ENCODE results near the gene HAT1. TPM values are rescaled to one million over a fixed set of nuclear protein-coding genes. Genes with fewer than 3 reads are reported as not detected.
"Not testable (repeated sequence)": the region's sequence is repeated elsewhere in the genome, so short reads cannot be mapped to it uniquely, and the experiment has no call there.

HAT1 gene
- total RNA-seq, 1 donor from 2014 or later, result 68.2 TPM

DNA sequence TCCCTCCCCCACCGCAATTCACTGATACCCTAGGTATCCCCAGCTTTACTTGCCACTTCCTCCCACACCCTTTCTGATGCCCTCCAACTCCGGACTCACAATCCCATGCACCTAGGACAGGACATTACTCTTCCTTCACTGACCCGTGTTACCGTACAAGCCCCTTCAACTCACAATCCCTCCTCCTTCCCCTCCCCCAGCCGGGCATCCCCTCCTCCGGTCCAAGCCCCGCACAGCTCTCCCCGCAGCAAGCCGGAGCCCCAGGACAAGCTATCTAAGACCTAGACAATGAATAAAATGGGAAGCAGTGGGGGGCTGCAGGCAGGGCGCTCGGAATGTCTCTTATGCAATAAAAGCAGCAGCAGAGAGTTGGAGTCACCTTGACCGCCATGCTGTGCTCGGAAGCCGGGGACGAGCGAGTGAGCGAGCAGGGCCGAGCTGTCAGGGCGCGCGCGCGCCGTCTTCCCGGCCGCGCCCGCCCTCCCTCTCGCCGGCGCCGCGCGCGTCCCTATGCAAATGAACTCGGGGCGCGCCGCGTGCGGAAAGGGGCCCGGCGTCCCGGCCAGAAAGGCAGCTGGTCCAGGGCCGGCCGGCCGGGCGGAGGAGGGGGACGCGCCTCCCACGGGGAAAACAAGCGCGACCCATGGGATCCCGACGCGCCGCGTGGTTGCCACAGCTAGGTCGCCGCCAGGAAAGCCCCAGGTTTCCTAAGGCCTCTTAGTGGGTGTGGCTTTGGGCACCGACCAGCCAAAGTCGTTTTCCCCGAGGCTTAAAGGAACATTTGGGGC, 28.2 kb upstream of the HAT1 start, which contains the start of gene SLC25A12:
Gene SLC25A12 (minus strand): TSS at position 421 of the 788 bp plus-strand sequence. CDS start 30 bp downstream, at position 391.
- peak within 1 kb of the TSS; percentile 90 for H3K27ac Mint-ChIP-seq
- peak within 1 kb of the TSS; percentile 98 for H3K4me3 Mint-ChIP-seq
- peaks cover 27% of the 10 kb centered on the region for H3K36me3 Mint-ChIP-seq (ENCODE audit: low read depth)
- DNase-seq (ENCODE audit: low spot score), result peak; percentile 71
- peaks cover under 1% of the 10 kb centered on the region for H3K9me3 Mint-ChIP-seq
- intact Hi-C loops (cut with micrococcal nuclease), result loop anchor here (1.0 to 10.0 kb wide), 8 partner anchors 16 to 661 kb away; partner anchors contain the start of genes DYNC1I2, HAT1, METAP1D and PDK1
- peaks cover 57% of the 10 kb centered on the region for H3K4me1 Mint-ChIP-seq (ENCODE audit: low read depth)
- peaks cover 7% of the 10 kb centered on the region for H3K27me3 Mint-ChIP-seq (ENCODE audit: insufficient read depth)

DNA sequence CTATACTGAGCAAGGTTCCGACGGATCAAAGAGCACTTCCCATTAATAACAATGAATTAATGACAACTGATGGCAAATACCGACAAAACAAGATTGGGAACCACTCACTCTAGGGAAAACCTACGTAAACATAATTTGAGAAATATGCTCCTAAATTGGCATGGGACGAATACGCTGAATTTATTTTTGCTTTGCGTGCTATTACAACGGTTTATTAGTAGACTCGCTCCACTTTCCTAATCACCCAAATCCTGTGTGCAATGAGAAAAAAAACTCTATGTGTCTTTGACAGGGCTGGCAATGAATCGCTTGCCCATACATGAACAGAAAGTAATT, 27.7 kb upstream of the HAT1 start:
- intact Hi-C loops (cut with micrococcal nuclease), result loop anchor here (1.0 to 10.0 kb wide), 7 partner anchors 16 to 660 kb away; partner anchors contain the start of genes HAT1, METAP1D and PDK1
- peaks cover 7% of the 10 kb centered on the region for H3K27me3 Mint-ChIP-seq (ENCODE audit: insufficient read depth)
- H3K36me3 Mint-ChIP-seq (ENCODE audit: low read depth), result peaks cover 22% of the 10 kb centered on the region
- peaks cover 3% of the 10 kb centered on the region for H3K9me3 Mint-ChIP-seq
- H3K4me1 Mint-ChIP-seq (ENCODE audit: low read depth), result peaks cover 51% of the 10 kb centered on the region
- H3K4me3 Mint-ChIP-seq, result peak overlapping the region; percentile 98
- DNase-seq (ENCODE audit: low spot score), result no peak
- peak overlapping the region; percentile 79 for H3K27ac Mint-ChIP-seq

DNA sequence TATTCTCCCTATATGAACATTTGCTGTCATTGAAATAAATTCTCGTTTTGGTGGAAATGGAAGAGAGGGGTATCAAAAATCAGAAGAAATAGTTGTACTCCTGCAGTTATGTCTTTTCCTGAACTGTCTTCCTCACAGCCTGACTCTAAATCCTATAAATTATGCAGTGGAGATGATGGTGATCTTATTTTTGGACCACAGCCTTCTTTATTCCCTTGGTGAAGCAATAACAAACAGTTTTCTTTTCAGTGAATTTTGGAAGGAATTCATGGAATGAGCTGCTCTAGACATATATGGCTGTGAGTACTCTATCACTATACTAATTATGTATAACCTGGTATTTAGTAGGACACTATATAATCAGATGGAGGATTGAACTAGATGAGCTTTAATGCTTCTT, 26.5 kb upstream of the HAT1 start:
- Mint-ChIP-seq H3K36me3 (ENCODE audit: low read depth) (peaks cover 15% of the 10 kb centered on the region), H3K4me3 (no peak overlapping the region), H3K4me1 (ENCODE audit: low read depth) (peaks cover 39% of the 10 kb centered on the region), H3K9me3 (peaks cover 3% of the 10 kb centered on the region), H3K27ac (no peak overlapping the region), H3K27me3 (ENCODE audit: insufficient read depth) (peaks cover 7% of the 10 kb centered on the region)
- DNase-seq (ENCODE audit: low spot score), result no peak
- intact Hi-C loops (cut with micrococcal nuclease), result loop anchor here (2.0 to 10.0 kb wide), 2 partner anchors 15 to 659 kb away; partner anchors contain the start of gene PDK1

DNA sequence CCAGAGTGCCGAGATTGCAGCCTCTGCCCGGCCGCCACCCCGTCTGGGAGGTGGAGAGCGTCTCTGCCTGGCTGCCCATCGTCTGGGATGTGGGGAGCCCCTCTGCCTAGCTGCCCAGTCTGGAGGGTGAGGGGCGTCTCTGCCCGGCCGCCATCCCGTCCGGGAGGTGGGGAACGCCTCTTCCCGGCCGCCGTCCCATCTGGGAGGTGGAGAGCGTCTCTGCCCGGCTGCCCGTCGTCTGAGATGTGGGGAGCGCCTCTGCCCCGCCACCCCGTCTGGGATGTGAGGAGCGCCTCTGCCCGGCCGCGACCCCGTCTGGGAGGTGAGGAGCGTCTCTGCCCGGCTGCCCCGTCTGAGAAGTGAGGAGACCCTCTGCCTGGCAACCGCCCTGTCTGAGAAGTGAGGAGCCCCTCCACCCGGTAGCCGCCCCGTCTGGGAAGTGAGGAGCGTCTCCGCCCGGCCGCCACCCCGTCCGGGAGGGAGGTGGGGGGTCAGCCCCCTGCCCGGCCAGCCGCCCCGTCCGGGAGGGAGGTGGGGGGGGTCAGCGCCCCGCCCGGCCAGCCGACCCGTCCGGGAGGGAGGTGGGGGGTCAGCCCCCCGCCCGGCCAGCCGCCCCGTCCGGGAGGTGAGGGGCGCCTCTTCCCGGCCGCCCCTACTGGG, 22.5 kb upstream of the HAT1 start:
- peaks cover 13% of the 10 kb centered on the region for H3K4me1 Mint-ChIP-seq (ENCODE audit: low read depth)
- not testable (repeated sequence) for H3K36me3 Mint-ChIP-seq (ENCODE audit: low read depth); DNase-seq (ENCODE audit: low spot score); H3K9me3 Mint-ChIP-seq; H3K27ac Mint-ChIP-seq; H3K4me3 Mint-ChIP-seq
- intact Hi-C loops (cut with micrococcal nuclease), result loop anchor here (10.0 kb wide), 1 partner anchor 655 kb away; the partner anchor contains the start of gene PDK1
- peaks cover 26% of the 10 kb centered on the region for H3K27me3 Mint-ChIP-seq (ENCODE audit: insufficient read depth)

DNA sequence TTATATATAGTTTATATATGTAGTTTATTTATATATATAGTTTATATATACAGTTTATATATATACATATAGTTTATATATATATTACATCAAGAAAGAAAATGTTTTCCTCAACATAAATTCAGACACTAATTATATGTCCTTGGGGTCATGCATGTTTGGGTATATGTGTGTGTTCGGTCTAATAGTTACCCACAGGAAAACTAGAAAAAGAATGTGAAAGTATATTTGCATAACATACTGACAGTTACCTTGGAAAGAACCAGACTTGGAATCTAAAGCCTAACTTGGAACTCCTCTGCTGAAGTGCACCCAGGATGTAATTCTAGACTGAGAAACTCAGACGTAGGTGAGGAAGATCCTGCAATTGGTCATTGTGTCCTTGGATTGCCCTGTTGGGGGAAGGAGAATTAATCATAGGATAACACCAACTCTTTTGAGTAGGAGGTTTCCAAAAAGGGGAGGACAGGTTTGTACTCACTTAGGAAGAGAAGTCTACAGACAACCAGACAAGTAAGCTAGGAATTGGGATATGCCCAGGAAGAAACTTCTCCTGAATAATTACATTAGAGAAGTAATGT, 19.3 kb upstream of the HAT1 start:
- Mint-ChIP-seq H3K27me3 (ENCODE audit: insufficient read depth) (peaks cover 21% of the 10 kb centered on the region), H3K4me1 (ENCODE audit: low read depth) (peaks cover 5% of the 10 kb centered on the region), H3K9me3 (peaks cover 3% of the 10 kb centered on the region), H3K4me3 (no peak overlapping the region), H3K27ac (no peak overlapping the region), H3K36me3 (ENCODE audit: low read depth) (no peaks in the 10 kb centered on the region)
- intact Hi-C loops (cut with micrococcal nuclease), result no loop called here
- no peak for DNase-seq (ENCODE audit: low spot score)

DNA sequence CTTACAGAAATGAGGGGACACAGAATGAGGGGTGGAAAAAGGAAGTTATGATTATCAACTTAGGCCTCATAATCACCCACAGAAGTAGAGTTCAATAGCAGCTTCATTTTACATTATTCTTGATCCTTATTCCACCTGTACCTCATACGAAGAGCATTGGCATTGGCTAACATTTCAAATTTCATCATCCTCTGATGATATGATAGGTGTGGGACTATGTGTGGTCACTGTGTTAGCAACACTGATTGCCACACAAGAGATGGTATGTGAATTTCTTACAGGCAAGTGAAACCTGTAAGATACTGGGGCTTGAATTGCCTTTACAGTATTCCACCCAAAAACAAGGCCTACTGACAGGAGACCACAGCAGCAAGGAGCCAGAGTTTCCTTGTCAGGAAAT, 14.0 kb upstream of the HAT1 start:
- Mint-ChIP-seq H3K4me1 (ENCODE audit: low read depth) (no peaks in the 10 kb centered on the region), H3K9me3 (no peaks in the 10 kb centered on the region), H3K4me3 (no peak overlapping the region), H3K36me3 (ENCODE audit: low read depth) (no peaks in the 10 kb centered on the region), H3K27me3 (ENCODE audit: insufficient read depth) (peaks cover 23% of the 10 kb centered on the region), H3K27ac (no peak overlapping the region)
- DNase-seq (ENCODE audit: low spot score), result no peak
- intact Hi-C loops (cut with micrococcal nuclease), result no loop called here

DNA sequence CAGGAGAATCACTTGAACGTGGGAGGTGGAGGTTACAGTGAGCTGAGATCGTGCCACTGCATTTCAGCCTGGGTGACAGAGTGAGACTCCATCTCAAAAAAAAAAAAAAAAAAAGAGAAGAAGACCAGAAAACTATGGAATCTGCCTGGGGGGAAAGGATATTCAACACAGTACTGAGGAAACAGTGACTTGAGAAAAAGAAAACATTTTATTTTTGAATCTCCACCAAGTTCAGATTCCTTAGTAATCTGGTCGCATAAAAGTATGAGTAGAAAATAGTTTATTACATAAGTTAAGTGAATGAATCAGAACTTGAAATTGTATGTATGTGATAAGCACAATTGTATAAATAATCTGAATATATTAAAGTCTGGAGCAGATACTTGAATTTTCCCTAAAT, 13.0 kb upstream of the HAT1 start:
- H3K27me3 Mint-ChIP-seq (ENCODE audit: insufficient read depth), result peaks cover 12% of the 10 kb centered on the region
- H3K4me1 Mint-ChIP-seq (ENCODE audit: low read depth), result no peaks in the 10 kb centered on the region
- H3K9me3 Mint-ChIP-seq, result no peaks in the 10 kb centered on the region
- H3K36me3 Mint-ChIP-seq (ENCODE audit: low read depth), result no peaks in the 10 kb centered on the region
- intact Hi-C loops (cut with micrococcal nuclease), result no loop called here
- no peak overlapping the region for H3K27ac Mint-ChIP-seq
- no peak overlapping the region for H3K4me3 Mint-ChIP-seq
- DNase-seq (ENCODE audit: low spot score), result no peak

DNA sequence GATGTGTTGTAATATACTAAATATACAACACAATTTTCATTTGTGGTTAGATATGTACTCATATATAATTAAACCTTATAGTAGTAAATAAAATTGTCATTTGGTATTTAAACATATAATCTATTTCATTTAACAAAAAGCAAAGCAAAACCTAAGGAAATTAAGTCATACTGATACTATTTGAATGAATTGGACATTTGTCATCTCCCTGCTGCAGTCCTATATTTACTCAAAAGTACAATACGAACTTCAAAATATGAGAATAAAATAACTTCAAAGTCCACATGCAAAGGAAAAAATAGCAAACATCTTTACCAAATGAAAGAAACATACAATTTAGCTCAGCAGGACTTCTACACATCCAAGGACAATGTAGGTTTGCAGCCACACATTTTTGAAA, 11.8 kb upstream of the HAT1 start:
- Mint-ChIP-seq H3K4me3 (no peak overlapping the region), H3K36me3 (ENCODE audit: low read depth) (no peaks in the 10 kb centered on the region), H3K4me1 (ENCODE audit: low read depth) (no peaks in the 10 kb centered on the region), H3K27me3 (ENCODE audit: insufficient read depth) (peaks cover 10% of the 10 kb centered on the region), H3K9me3 (no peaks in the 10 kb centered on the region), H3K27ac (no peak overlapping the region)
- no peak for DNase-seq (ENCODE audit: low spot score)
- intact Hi-C loops (cut with micrococcal nuclease), result loop anchor here (2.0 kb wide), 1 partner anchor 16 kb away; the partner anchor contains the start of gene SLC25A12

DNA sequence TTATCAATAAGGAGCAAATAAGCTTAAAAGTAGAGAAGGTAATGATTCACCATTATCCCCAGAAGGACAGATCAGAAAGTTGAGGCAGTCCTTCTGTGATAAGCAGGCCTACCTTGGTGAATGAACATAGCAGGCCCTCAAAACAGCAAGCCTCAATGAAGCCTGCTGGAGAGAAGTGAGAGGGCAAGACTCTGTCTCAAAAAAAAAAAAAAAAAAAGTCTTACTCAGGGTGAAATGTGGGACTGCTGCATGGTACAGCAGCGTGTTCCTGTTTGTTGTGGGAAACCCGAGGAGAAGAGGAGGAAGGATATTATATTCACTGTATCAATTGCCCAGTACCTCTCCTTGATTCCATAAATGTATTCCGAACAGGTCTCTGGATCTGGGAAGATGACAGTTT, 8.7 kb upstream of the HAT1 start:
- DNase-seq (ENCODE audit: low spot score), result no peak
- intact Hi-C loops (cut with micrococcal nuclease), result no loop called here
- H3K27me3 Mint-ChIP-seq (ENCODE audit: insufficient read depth), result peaks cover 10% of the 10 kb centered on the region
- no peaks in the 10 kb centered on the region for H3K9me3 Mint-ChIP-seq
- H3K4me3 Mint-ChIP-seq, result no peak overlapping the region
- H3K4me1 Mint-ChIP-seq (ENCODE audit: low read depth), result no peaks in the 10 kb centered on the region
- H3K27ac Mint-ChIP-seq, result no peak overlapping the region
- H3K36me3 Mint-ChIP-seq (ENCODE audit: low read depth), result no peaks in the 10 kb centered on the region

DNA sequence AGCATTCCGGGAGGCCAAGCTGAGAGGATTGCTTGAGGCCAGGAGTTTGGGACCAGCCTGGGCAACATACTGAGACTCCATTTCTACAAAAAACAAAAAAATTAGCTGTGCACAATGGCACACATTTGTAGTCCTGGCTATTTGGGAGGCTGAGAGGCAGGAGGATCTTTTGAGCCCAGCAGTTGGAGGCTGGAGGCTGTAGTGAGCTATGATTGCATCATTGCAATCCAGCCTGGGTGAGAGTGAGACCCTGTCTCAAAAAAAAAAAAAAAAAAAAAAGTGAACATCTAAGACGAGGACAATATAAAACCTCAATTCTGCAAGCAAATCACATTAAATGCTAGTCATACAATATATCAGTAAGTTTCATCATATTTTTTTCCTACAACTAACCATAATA, 2.8 kb upstream of the HAT1 start:
- Mint-ChIP-seq H3K4me3 (no peak overlapping the region), H3K27me3 (ENCODE audit: insufficient read depth) (peaks cover 2% of the 10 kb centered on the region), H3K9me3 (no peaks in the 10 kb centered on the region), H3K27ac (no peak overlapping the region), H3K4me1 (ENCODE audit: low read depth) (peaks cover 20% of the 10 kb centered on the region), H3K36me3 (ENCODE audit: low read depth) (no peaks in the 10 kb centered on the region)
- DNase-seq (ENCODE audit: low spot score), result no peak
- intact Hi-C loops (cut with micrococcal nuclease), result no loop called here

DNA sequence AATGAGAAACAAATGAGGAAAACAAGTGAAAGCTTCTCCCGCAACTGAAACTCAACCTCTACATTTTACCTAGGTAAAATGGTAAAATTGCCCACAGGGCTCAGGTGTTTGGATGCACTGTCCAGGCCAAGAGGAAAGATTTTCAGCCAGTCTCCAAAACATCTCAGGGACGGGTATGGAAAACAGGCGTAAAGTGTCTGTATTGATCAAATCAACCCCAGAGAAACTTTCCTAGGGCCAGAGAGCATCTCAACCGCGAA, 361 bp upstream of the HAT1 start:
- intact Hi-C loops (cut with micrococcal nuclease), result loop anchor here (1.0 to 10.0 kb wide), 9 partner anchors 28 to 1557 kb away; partner anchors contain the start of genes DCAF17, DYNC1I2, GORASP2 and PDK1
- H3K36me3 Mint-ChIP-seq (ENCODE audit: low read depth), result peaks cover 9% of the 10 kb centered on the region
- H3K4me1 Mint-ChIP-seq (ENCODE audit: low read depth), result peaks cover 31% of the 10 kb centered on the region
- peaks cover 2% of the 10 kb centered on the region for H3K27me3 Mint-ChIP-seq (ENCODE audit: insufficient read depth)
- H3K9me3 Mint-ChIP-seq, result no peaks in the 10 kb centered on the region
- H3K4me3 Mint-ChIP-seq, result peak overlapping the region; percentile 98
- no peak for DNase-seq (ENCODE audit: low spot score)
- H3K27ac Mint-ChIP-seq, result peak overlapping the region; percentile 98

DNA sequence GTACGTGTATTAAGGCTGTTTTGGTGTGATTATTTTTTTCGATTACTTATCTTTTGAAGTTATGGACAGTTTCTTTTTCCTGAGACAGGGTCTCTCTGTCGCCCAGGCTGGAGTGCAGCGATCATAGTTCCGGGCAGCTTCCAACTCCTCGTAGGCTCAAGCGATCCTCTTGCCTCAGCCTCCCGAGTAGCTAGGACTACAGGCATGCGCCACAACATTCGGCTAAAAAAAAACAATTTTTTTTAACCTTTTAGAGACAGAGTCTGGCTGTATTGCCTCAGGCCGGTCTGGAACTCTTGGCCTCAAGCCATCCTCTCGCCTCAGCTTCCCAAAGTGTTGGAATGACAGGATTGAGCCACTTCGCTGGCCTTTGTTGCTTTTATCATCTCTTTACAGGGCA, 945 bp downstream of the HAT1 start:
- intact Hi-C loops (cut with micrococcal nuclease), result loop anchor here (2.0 to 10.0 kb wide), 3 partner anchors 216 to 1558 kb away; no protein-coding TSS in a partner anchor
- H3K27ac Mint-ChIP-seq, result peak overlapping the region; percentile 98
- peak overlapping the region; percentile 98 for H3K4me3 Mint-ChIP-seq
- peaks cover 2% of the 10 kb centered on the region for H3K27me3 Mint-ChIP-seq (ENCODE audit: insufficient read depth)
- H3K4me1 Mint-ChIP-seq (ENCODE audit: low read depth), result peaks cover 37% of the 10 kb centered on the region
- H3K9me3 Mint-ChIP-seq, result no peaks in the 10 kb centered on the region
- peaks cover 15% of the 10 kb centered on the region for H3K36me3 Mint-ChIP-seq (ENCODE audit: low read depth)
- DNase-seq (ENCODE audit: low spot score), result no peak
